ENCODE data around the gene OR6C75. TPM values are rescaled to one million over a fixed set of nuclear protein-coding genes. Genes with fewer than 3 reads are reported as not detected.
"Not testable (repeated sequence)": the region's sequence is repeated elsewhere in the genome, so short reads cannot be mapped to it uniquely, and the experiment has no call there.

The OR6C75 gene
- not detected for total RNA-seq

DNA sequence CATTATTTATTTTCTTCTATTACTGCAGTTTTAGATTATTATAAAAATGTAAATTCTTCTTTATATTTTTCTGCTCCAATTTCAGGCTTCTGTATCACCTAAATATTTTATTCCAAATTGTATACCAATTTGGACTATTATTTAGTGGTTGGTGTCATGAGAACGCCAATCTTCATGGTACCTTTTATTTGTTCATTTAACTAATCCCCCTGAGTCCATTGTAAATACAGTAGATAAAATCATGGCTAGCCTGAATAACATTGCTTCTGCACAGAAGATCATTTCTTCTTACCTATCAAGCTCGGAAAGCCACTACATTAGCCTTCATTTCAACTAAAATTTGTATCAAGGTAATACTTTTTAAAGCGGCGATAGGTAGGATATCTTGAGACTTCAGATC is at the start of gene OR6C75:
Gene OR6C75 (plus strand): TSS at position 301 of the 400 bp plus-strand sequence. CDS start 2,136 bp downstream, outside the sequence.
- Mint-ChIP-seq H3K36me3 (ENCODE audit: low read depth) (no peaks in the 10 kb centered on the region), H3K27ac (no peak within 1 kb of the TSS), H3K27me3 (peaks cover 38% of the 10 kb centered on the region), H3K4me1 (no peaks in the 10 kb centered on the region), H3K9me3 (peaks cover 5% of the 10 kb centered on the region), H3K4me3 (no peak within 1 kb of the TSS)
- no peak for ATAC-seq (replicated peaks)

DNA sequence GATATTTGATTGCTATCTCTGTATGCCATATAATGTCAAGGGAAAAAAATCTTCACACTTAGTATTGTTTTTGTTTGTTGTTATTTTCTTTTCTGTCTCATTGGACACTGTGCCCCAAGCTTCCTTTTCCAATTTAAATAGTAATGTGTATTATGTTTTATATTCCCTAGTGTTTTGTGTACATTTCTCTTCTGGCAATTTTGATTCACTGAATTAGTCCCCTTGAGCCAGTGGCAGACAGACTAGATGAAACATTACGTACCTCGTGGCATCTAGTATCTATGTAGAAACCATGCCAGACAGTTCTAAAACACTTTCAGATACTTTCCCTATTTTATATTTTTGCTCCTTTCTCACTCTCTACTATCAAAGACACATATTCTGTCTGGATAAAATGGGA is 48.7 kb upstream of the OR6C75 start, which contains the start of gene OR6C1:
Gene OR6C1 (plus strand): TSS at position 301 of the 400 bp plus-strand sequence. CDS start 6,257 bp downstream, outside the sequence.
- H3K4me1 Mint-ChIP-seq: no peaks in the 10 kb centered on the region
- H3K27ac Mint-ChIP-seq: no peak within 1 kb of the TSS
- ATAC-seq (replicated peaks): no peak
- no peak within 1 kb of the TSS for H3K4me3 Mint-ChIP-seq
- peaks cover 27% of the 10 kb centered on the region for H3K27me3 Mint-ChIP-seq
- H3K36me3 Mint-ChIP-seq (ENCODE audit: low read depth): no peaks in the 10 kb centered on the region
- no peaks in the 10 kb centered on the region for H3K9me3 Mint-ChIP-seq

DNA sequence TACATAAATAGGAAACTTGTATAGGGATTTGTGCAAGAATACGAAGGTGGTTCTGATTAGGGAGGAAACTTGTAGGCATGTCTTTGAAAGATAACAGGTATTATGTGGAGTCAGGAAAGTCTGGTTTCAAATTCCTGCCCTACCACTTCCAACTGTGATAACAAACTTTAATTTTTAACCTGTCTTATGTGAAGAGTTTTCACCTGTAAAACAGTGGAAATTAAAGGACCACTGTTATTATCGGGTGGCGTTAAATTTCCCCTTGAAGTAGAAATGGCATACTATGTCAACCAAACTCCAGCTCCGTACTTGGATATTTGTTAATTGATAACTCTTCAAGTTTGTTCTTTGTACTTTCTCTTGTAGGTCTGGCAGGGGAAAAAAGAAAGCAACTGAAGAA is 42.6 kb upstream of the OR6C75 start:
- no peak overlapping the region for H3K27ac Mint-ChIP-seq
- no peaks in the 10 kb centered on the region for H3K36me3 Mint-ChIP-seq (ENCODE audit: low read depth)
- no peaks in the 10 kb centered on the region for H3K4me1 Mint-ChIP-seq
- no peak overlapping the region for H3K4me3 Mint-ChIP-seq
- peaks cover 25% of the 10 kb centered on the region for H3K27me3 Mint-ChIP-seq
- ATAC-seq (replicated peaks): no peak
- H3K9me3 Mint-ChIP-seq: no peaks in the 10 kb centered on the region

DNA sequence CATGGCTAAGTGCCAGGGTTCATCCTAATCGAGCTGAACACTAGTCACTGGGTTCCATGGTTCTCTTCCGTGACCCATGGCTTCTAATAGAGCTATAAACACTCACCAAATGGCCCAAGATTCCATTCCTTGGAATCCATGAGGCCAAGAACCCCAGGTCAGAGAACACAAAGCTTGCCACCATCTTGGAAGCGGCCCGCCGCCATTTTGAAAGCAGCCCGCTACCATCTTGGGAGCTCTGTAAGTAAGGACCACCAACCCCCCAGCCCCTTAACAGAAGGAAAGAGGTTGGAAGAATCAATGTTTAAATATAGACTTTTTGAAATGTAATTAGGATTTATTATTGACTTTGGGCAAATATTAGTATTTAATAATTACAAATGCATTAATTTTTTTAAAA is 37.0 kb upstream of the OR6C75 start:
- not testable (repeated sequence) for H3K9me3 Mint-ChIP-seq; ATAC-seq (replicated peaks); H3K36me3 Mint-ChIP-seq (ENCODE audit: low read depth); H3K27ac Mint-ChIP-seq; H3K4me1 Mint-ChIP-seq; H3K4me3 Mint-ChIP-seq
- H3K27me3 Mint-ChIP-seq: peaks cover 22% of the 10 kb centered on the region

DNA sequence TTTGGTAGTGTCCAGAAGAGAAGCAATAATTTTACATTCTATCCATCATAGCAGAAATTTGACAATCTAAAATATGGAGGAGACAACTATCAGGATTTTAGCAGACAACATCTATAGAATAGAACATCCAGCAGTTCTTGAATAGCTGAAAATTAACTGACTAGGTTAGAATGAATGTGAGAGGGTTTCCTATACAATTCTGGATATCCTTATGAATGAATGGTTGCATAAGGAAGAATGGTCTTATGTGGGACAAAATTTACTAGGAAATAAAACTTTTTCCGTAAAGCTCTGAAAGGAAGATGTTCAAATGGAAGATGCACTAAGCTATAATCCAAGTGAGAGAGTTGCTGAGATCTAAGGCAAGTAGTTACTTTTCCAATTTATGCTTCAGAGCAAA is 32.3 kb upstream of the OR6C75 start, which contains the start of gene OR6C3:
Gene OR6C3 (plus strand): TSS at position 301 of the 400 bp plus-strand sequence. CDS start 955 bp downstream, outside the sequence.
- no peaks in the 10 kb centered on the region for H3K36me3 Mint-ChIP-seq (ENCODE audit: low read depth)
- H3K9me3 Mint-ChIP-seq: no peaks in the 10 kb centered on the region
- no peaks in the 10 kb centered on the region for H3K4me1 Mint-ChIP-seq
- H3K4me3 Mint-ChIP-seq: no peak within 1 kb of the TSS
- ATAC-seq (replicated peaks): no peak
- no peak within 1 kb of the TSS for H3K27ac Mint-ChIP-seq
- peaks cover 20% of the 10 kb centered on the region for H3K27me3 Mint-ChIP-seq

DNA sequence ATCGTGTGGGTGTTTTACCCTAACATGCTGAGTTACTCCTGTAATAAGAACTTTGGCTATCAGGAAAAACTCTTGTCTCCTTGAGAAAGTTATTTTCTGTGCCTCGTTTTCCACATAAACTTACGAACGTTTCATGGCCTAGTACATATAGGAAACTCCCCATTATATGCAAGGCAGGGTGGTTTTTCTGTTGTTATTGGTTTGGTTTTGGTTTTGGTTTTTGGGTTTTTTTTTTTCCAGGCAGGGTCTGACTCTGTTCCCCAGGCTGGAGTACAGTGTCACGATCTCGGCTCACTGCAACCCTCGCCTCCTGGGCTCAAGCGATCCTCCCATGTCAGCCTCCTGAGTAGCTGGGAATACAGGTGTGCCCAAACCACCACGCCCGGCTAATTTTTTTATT is 26.8 kb upstream of the OR6C75 start:
- Mint-ChIP-seq H3K36me3 (ENCODE audit: low read depth) (no peaks in the 10 kb centered on the region), H3K4me1 (no peaks in the 10 kb centered on the region), H3K27me3 (peaks cover 25% of the 10 kb centered on the region), H3K4me3 (no peak overlapping the region), H3K27ac (no peak overlapping the region), H3K9me3 (no peaks in the 10 kb centered on the region)
- ATAC-seq (replicated peaks): no peak

DNA sequence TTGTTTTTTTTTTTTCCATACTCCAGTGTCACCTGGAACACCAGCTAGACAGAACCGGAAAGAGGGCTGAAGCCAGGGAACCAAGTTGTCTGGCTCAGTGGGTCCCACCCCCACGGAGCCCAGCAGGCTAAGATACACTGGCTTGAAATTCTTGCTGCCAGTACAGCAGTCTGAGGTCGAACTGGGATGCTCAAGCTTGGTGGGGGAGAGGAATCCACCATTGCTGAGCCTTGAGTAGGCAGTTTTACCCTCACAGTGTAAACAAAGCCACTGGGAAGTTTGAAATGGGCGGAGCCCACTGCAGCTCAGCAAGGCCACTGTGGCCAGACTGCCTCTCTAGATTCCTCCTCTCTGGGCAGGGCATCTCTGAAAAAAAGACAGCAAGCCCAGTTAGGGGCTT is 7.4 kb upstream of the OR6C75 start:
- not testable (repeated sequence) for ATAC-seq (replicated peaks); H3K4me3 Mint-ChIP-seq; H3K4me1 Mint-ChIP-seq; H3K27ac Mint-ChIP-seq; H3K9me3 Mint-ChIP-seq; H3K36me3 Mint-ChIP-seq (ENCODE audit: low read depth)
- peaks cover 48% of the 10 kb centered on the region for H3K27me3 Mint-ChIP-seq

DNA sequence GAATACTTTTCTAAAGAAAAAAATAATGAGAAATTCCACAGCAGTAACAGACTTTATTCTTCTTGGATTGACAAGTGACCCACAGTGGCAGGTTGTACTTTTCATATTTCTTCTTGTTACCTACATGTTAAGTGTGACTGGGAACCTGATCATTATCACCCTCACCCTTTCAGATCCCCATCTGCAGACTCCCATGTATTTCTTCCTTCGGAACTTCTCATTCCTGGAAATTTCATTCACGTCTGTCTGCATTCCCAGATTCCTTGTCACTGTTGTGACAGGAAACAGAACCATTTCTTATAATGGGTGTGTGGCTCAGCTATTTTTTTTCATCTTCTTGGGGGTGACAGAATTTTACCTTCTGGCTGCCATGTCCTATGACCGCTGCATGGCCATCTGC is 2.3 kb downstream of the OR6C75 start:
- Mint-ChIP-seq H3K36me3 (ENCODE audit: low read depth) (no peaks in the 10 kb centered on the region), H3K4me1 (no peaks in the 10 kb centered on the region), H3K27ac (no peak overlapping the region), H3K27me3 (peaks cover 28% of the 10 kb centered on the region), H3K9me3 (no peaks in the 10 kb centered on the region), H3K4me3 (no peak overlapping the region)
- no peak for ATAC-seq (replicated peaks)

DNA sequence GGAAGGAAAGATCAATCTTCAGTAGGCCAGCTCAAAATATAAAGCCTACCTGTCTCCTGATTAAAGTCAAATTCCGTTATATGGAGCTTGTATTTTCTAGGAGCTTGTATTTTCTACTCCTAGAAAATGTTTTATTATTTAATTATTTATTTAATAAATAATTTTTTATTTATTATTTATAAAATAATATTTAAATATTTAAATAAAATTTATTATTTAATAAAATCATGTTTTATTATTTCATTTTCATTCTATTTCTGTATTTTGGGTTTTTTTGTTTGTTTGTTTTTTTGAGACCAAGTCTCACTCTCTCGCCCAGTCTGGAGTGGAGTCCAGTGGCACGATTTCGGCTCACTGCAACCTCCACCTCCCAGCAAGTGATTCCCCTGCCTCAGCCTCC is 9.7 kb downstream of the OR6C75 start:
- no peaks in the 10 kb centered on the region for H3K9me3 Mint-ChIP-seq
- no peak overlapping the region for H3K27ac Mint-ChIP-seq
- no peak for ATAC-seq (replicated peaks)
- peaks cover 10% of the 10 kb centered on the region for H3K27me3 Mint-ChIP-seq
- H3K4me1 Mint-ChIP-seq: no peaks in the 10 kb centered on the region
- no peak overlapping the region for H3K4me3 Mint-ChIP-seq
- no peaks in the 10 kb centered on the region for H3K36me3 Mint-ChIP-seq (ENCODE audit: low read depth)

DNA sequence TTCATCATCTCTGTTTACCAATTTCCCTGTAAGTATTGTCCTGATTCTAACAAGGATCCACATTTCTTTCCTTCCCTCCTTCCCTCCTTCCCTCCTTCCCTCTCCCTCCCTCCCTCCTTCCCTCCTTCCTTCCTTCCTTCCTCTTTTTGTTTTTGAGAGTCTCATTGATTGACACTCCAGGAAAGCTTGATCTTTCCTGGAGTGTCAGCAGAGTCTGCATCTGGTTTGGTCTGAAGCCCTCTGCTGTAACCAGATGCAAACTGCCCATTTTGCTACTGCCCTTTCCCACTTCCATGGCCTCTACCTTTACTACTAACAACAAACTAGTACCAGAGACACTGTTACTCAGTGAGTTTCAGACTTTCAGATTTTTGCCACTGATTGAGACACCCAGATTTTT is 23.1 kb downstream of the OR6C75 start:
- no peaks in the 10 kb centered on the region for H3K9me3 Mint-ChIP-seq
- no peaks in the 10 kb centered on the region for H3K4me1 Mint-ChIP-seq
- no peak overlapping the region for H3K27ac Mint-ChIP-seq
- peaks cover 6% of the 10 kb centered on the region for H3K27me3 Mint-ChIP-seq
- H3K36me3 Mint-ChIP-seq (ENCODE audit: low read depth): no peaks in the 10 kb centered on the region
- no peak overlapping the region for H3K4me3 Mint-ChIP-seq
- ATAC-seq (replicated peaks): no peak

DNA sequence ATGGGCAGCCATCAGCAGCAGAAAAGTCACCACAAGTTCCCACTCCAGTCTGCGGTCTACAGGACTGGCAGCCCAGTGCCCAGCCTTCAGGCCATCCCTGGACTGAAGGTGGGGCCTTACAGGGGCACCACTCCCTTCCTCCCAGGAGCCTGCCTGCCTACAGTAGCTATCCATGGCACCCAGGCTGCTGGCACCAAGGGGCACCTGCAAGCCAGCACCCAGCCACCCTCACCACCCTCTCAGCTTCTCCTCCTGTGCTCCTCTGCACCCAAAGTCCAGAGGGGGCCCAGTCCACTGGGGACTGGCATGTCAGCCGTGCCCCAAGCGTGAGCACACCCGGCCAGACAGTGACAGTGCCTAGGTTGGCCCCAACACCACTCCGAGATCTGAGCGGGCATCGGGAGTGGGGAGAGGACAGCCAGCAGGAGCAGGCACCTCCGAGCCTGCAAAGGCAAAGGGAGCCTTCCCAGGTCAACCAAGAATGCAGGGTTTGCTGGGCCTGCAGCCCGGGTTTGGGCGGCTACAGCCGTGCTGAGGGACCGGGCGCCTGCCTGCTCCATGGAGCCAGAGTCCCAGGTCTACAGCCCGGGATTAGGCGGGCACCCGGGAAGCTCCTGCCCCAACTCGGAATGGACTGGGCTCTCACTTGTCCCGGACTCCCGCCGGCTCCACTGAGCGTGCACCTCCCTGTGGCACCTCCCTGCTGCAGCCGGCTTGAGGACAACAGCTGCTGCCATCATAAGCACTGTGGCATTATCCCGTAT is 29.4 kb downstream of the OR6C75 start:
- Mint-ChIP-seq H3K27me3 (peaks cover 4% of the 10 kb centered on the region), H3K4me1 (no peaks in the 10 kb centered on the region)

DNA sequence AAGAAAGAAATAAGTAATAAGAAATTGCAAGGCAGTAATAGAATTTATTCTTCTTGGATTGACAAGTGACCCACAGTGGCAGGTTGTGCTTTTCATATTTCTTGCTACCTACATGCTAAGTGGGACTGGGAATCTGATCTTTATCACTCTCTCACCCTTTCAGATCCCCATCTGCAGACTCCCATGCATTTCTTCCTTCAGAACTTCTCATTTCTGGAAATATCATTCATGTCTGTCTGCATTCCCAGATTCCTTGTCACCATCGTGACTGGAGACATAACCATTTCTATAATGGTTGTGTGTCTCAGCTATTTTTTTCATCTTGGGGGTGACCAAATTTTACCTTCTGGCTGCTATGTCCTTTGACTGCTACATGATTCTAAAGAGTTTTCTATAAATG is 33.6 kb downstream of the OR6C75 start:
- no peak overlapping the region for H3K27ac Mint-ChIP-seq
- H3K27me3 Mint-ChIP-seq: peaks cover 22% of the 10 kb centered on the region
- H3K4me3 Mint-ChIP-seq: no peak overlapping the region
- ATAC-seq (replicated peaks): no peak
- H3K9me3 Mint-ChIP-seq: no peaks in the 10 kb centered on the region
- no peaks in the 10 kb centered on the region for H3K4me1 Mint-ChIP-seq
- H3K36me3 Mint-ChIP-seq (ENCODE audit: low read depth): no peaks in the 10 kb centered on the region

More for the DNA sequence above, 29.4 kb downstream of the OR6C75 start:
- no peak overlapping the region for H3K4me3 Mint-ChIP-seq
- no peak for ATAC-seq (replicated peaks)
- H3K36me3 Mint-ChIP-seq (ENCODE audit: low read depth): no peaks in the 10 kb centered on the region
- no peak overlapping the region for H3K27ac Mint-ChIP-seq
- no peaks in the 10 kb centered on the region for H3K9me3 Mint-ChIP-seq

DNA sequence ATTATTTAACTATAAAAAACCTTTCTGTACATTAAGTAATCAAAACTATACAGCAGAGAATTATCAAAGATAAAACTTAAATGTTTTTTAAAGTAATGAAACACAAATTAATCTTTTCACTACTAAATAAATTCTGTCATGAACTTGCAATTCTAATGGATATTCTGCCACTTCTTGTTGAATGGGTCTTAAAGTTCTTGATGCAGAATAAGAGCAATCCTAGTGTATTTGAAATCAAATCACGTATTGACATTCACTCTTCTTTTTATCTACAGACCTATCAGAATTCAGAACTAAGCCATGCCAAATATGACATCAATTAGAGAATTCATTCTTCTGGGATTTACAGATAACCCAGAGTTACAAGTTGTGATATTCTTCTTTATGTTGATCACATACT is 37.5 kb downstream of the OR6C75 start, which contains the start of gene OR6C65:
Gene OR6C65 (plus strand): TSS at position 301 of the 400 bp plus-strand sequence. CDS start 0 bp downstream, at position 301.
- no peak for ATAC-seq (replicated peaks)
- H3K9me3 Mint-ChIP-seq: no peaks in the 10 kb centered on the region
- H3K4me1 Mint-ChIP-seq: no peaks in the 10 kb centered on the region
- peaks cover 31% of the 10 kb centered on the region for H3K27me3 Mint-ChIP-seq
- H3K4me3 Mint-ChIP-seq: no peak within 1 kb of the TSS
- H3K27ac Mint-ChIP-seq: no peak within 1 kb of the TSS
- no peaks in the 10 kb centered on the region for H3K36me3 Mint-ChIP-seq (ENCODE audit: low read depth)

DNA sequence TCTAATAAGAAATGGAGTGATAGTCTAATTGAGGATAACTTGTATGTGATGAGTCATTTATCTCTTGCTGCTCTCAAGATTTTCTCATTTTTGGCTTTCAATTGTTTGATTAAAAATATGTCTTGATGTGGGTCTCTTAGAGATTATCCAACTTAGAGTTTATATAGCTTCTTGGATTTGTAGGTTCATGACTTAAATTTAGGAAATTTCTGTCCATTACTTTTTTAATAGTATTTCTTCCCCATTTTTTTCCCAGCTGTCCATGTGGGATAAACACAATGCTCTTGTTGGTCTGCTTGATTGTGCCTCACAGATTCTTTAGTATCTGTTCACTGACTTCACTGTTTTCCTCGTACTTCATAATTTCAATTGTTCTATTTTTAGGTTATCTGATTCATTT is 45.1 kb downstream of the OR6C75 start:
- no peak overlapping the region for H3K4me3 Mint-ChIP-seq
- ATAC-seq (replicated peaks): no peak
- H3K36me3 Mint-ChIP-seq (ENCODE audit: low read depth): no peaks in the 10 kb centered on the region
- H3K27me3 Mint-ChIP-seq: peaks cover 15% of the 10 kb centered on the region
- no peak overlapping the region for H3K27ac Mint-ChIP-seq
- no peaks in the 10 kb centered on the region for H3K9me3 Mint-ChIP-seq
- no peaks in the 10 kb centered on the region for H3K4me1 Mint-ChIP-seq

DNA sequence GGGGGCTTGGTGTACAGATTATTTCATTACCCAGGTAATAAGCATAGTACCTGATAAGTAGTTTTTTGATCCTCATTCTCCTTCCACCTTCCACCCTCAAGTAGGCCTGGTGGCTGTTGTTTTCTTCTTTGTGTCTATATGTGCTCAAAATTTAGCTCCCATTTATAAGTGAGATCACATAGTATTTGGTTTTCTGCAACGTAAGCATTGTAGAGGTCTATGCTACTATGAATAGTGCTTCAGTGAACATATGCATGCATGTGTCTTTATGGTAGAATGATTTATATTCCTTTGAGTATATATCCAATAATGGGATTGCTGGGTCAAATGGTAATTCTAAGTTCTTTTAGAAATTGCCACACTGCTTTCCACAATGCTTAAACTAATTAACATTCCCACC is 46.4 kb downstream of the OR6C75 start:
- H3K27me3 Mint-ChIP-seq; H3K9me3 Mint-ChIP-seq; H3K4me1 Mint-ChIP-seq; H3K36me3 Mint-ChIP-seq (ENCODE audit: low read depth); ATAC-seq (replicated peaks); H3K27ac Mint-ChIP-seq; H3K4me3 Mint-ChIP-seq: not testable (repeated sequence)
